Chondrocyte (in vitro differentiated cells): Measurements from ENCODE around the gene GLB1L2. TPM values are rescaled to one million over a fixed set of nuclear protein-coding genes. Genes with fewer than 3 reads are reported as not detected.

ENCODE experiments used
- DNase-seq: peaks from one replicate; pipeline ENCODE4 v3.0.0; 2021; ENCODE audit warnings: mixed read lengths, low spot score
- H3K27ac Mint-ChIP-seq: one replicate; pipeline ENCODE4 v1.8.0; 2021; ENCODE audit warnings: mild to moderate bottlenecking, moderate library complexity, mixed read lengths; ENCODE audit not compliant: unreplicated experiment
- H3K27me3 Mint-ChIP-seq: 2 replicates; pipeline ENCODE4 v1.8.0; 2021; ENCODE audit warnings: low read depth, mixed read lengths
- H3K36me3 Mint-ChIP-seq: 2 replicates; pipeline ENCODE4 v1.8.0; 2021; ENCODE audit warnings: low read depth, mixed read lengths
- H3K4me1 Mint-ChIP-seq: 2 replicates; pipeline ENCODE4 v1.8.0; 2021; ENCODE audit warnings: low read depth, mild to moderate bottlenecking, mixed read lengths
- H3K4me3 Mint-ChIP-seq: one replicate; pipeline ENCODE4 v1.8.0; 2021; ENCODE audit warnings: mild to moderate bottlenecking, moderate library complexity, mixed read lengths; ENCODE audit not compliant: unreplicated experiment
- H3K9me3 Mint-ChIP-seq: 2 replicates; pipeline ENCODE4 v1.8.0; 2021; ENCODE audit warnings: low read depth, mixed read lengths
- total RNA-seq: library from RNA; stranded (reverse); gene quantifications from 3 replicates; pipeline ENCODE4 v1.2.1, GENCODE V29; 2021
- TF ChIP-seq, protein P1 (sequence below): fragments of 200-600 bp; sonication (generic); IDR thresholded peaks from 2 replicates; pipeline ENCODE4 v1.5.0; 2021; ENCODE audit warnings: antibody characterized with exemption, mild to moderate bottlenecking, moderate library complexity

GLB1L2 gene
- total RNA-seq, 1 donor from 2014 or later = 0.35 TPM

DNA sequence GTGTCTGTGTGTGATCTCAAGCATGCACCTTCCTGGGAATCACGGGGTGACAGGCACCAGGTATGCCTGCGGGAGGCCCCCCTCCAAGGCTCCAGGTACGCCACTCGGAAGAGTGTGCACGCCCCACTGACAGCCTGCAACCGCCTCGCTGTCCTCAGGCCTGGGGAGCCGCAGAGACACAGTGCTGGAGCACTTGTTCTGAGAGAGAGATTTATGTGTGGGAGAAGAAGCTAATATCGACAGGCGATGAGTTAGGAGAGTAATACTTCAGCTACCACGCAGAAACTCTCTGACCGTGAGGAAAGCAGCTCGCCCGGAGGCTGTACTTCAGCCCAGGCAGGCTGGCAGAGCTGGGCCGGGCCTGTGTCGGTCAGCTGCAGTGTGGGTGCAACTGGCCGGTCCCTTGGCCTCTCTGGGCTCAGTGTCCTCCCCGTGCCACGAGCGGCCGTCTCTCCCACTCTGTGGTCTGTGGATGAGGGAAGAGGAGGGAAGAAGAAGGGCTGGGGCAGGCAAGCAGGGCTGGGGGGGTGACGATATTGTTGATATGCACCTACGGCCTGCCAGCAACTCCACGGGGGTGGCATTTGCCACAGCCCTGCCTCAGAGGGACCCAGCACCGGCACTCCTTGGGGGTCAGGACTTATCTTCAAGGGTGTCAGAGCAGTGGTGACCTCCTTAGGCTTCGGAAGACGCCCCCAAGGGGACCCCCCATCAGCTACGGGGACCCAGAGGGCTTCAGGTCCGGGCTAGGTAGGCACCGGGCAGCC lies 73.0 kb downstream of the GLB1L2 start:
- H3K4me3 Mint-ChIP-seq = no peak overlapping the region
- peak; percentile 82 for DNase-seq
- peaks cover 29% of the 10 kb centered on the region for H3K27me3 Mint-ChIP-seq
- peaks cover 12% of the 10 kb centered on the region for H3K9me3 Mint-ChIP-seq
- no peak overlapping the region for H3K27ac Mint-ChIP-seq
- peaks cover 4% of the 10 kb centered on the region for H3K36me3 Mint-ChIP-seq
- TF ChIP-seq, protein P1, sequence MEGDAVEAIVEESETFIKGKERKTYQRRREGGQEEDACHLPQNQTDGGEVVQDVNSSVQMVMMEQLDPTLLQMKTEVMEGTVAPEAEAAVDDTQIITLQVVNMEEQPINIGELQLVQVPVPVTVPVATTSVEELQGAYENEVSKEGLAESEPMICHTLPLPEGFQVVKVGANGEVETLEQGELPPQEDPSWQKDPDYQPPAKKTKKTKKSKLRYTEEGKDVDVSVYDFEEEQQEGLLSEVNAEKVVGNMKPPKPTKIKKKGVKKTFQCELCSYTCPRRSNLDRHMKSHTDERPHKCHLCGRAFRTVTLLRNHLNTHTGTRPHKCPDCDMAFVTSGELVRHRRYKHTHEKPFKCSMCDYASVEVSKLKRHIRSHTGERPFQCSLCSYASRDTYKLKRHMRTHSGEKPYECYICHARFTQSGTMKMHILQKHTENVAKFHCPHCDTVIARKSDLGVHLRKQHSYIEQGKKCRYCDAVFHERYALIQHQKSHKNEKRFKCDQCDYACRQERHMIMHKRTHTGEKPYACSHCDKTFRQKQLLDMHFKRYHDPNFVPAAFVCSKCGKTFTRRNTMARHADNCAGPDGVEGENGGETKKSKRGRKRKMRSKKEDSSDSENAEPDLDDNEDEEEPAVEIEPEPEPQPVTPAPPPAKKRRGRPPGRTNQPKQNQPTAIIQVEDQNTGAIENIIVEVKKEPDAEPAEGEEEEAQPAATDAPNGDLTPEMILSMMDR = no peak
- no peaks in the 10 kb centered on the region for H3K4me1 Mint-ChIP-seq

DNA sequence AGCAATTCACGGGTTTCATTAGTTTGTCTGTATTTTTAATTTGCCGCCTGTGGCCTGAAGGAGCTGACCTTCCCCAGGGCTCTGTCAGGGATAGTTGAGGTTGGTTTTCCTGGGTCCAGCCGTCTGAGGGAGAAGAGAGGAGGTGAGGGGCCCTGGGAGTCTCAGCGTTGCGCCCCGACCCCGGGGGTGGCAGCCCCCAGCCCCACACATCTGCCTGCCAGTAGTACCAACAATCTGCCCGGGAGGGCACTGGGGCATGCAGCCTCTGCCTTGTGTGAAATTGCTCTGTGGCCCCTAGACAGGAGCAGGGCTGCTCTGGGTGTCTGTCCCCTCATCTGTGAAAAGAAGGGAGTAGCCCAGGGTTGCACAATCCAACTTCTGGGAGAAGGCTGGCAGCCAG lies 73.6 kb downstream of the GLB1L2 start:
- Mint-ChIP-seq H3K27me3 (peaks cover 32% of the 10 kb centered on the region), H3K4me3 (no peak overlapping the region), H3K27ac (no peak overlapping the region), H3K36me3 (peaks cover 4% of the 10 kb centered on the region), H3K4me1 (no peaks in the 10 kb centered on the region), H3K9me3 (peaks cover 10% of the 10 kb centered on the region)
- DNase-seq = peak; percentile 51
- TF ChIP-seq, protein P1 = no peak

DNA sequence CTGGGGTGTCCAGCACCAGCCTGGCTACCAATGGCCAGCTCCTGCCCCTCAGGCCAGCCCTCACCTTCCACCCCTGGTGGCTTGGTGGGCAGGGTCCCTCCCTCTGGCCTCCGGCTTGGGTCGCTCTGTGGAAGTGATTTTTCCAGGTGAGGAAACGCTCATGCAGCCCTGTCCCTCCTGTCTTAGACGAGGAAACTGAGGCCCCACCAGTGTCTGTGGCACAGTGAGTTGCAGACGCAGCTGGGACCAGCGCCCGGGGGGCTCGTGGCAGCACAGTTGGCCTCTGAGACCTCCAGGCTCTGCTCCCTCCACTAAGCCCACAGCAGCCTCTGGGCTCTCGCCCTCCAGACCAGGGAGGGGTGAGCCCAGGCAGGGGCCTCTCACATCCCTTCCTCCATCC lies 74.1 kb downstream of the GLB1L2 start:
- TF ChIP-seq, protein P1 = no peak
- H3K36me3 Mint-ChIP-seq = peaks cover 2% of the 10 kb centered on the region

DNA sequence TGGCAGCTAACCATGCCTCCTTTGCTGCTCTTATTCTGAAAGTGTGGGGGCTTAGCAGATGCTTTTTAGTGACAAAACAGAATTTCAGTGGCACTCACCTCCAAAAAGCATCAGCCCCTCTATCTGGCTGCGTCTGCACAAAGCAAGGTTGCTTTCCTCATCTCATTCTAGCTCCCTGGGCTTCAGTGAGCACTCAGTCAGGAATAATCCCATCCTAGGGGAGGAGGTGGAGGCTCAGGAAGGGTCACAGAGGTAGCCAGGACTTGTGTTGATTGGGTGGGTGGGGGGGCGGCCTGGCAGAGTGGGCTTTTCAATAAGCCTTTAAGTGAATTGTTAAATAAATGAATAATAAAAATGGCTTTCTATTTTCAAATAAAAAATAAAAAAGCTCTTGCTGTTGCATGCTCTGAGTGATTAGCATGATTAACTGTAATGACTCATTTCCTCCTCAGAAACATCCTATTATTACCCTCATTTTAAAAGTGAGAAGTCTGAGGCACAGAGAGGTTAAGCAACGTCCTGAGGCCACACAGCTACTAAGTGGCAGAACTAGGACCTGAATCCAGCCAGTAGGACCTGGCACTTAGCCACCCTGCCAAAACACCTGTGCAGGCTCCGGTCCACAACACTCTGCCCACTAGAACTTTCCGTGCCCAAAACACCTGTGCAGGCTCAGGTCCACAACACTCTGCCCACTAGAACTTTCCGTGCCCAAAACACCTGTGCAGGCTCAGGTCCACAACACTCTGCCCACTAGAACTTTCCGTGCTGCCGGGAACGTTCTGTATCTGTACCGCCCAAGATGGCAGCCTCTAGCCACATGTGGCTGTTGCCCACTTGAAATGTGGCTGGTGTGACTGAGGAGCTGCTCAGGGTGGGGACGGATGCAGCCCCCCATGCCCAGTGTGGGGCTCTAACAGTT lies 74.7 kb downstream of the GLB1L2 start:
- Mint-ChIP-seq H3K27ac (no peak overlapping the region), H3K27me3 (peaks cover 37% of the 10 kb centered on the region), H3K36me3 (no peaks in the 10 kb centered on the region), H3K4me3 (no peak overlapping the region), H3K9me3 (no peaks in the 10 kb centered on the region), H3K4me1 (no peaks in the 10 kb centered on the region)
- TF ChIP-seq, protein P1 = no peak
- peak; percentile 51 for DNase-seq

More for the DNA sequence above, 74.1 kb downstream of the GLB1L2 start:
- no peaks in the 10 kb centered on the region for H3K4me1 Mint-ChIP-seq
- H3K4me3 Mint-ChIP-seq = no peak overlapping the region
- peaks cover 6% of the 10 kb centered on the region for H3K9me3 Mint-ChIP-seq
- no peak overlapping the region for H3K27ac Mint-ChIP-seq
- DNase-seq = peak; percentile 66
- H3K27me3 Mint-ChIP-seq = peaks cover 33% of the 10 kb centered on the region

DNA sequence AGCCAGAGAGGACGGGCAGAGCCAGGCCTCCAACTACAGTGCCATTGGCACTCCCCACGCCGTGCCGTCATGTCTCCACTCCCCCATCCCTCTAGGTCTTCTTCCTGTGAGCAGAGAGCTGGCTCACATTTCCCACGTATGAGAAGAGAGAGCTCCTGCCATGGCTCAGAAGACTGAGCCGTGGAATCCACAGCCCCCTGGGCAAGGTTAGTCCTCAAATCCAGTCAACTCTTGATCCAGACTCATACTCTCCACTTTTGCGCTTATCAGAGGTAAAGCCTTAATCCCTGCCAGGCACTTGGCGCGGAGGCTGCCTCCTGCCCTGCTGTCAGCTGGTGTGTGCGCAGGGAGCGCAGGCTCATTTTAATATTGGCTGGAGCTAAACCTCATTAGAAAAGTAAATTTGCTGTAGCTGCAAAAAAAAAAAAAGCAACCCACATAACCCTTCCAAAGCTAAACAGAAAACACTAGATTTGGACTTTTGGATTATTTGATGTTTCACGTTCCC lies 75.6 kb downstream of the GLB1L2 start:
- Mint-ChIP-seq H3K36me3 (no peaks in the 10 kb centered on the region), H3K27ac (no peak overlapping the region), H3K27me3 (peaks cover 37% of the 10 kb centered on the region), H3K9me3 (no peaks in the 10 kb centered on the region), H3K4me3 (no peak overlapping the region), H3K4me1 (no peaks in the 10 kb centered on the region)
- DNase-seq = peak; percentile 59
- TF ChIP-seq, protein P1 = no peak
